Neural progenitor cell (in vitro differentiated cells): Measurements from ENCODE around the gene LARGE1.

ENCODE experiments used
- EZH2 ChIP-seq: fragments of 200-600 bp; sonication (generic); IDR thresholded peaks from 2 replicates; pipeline ENCODE4 v1.6.1; 2017; ENCODE audit warnings: antibody characterized with exemption, mild to moderate bottlenecking, moderate library complexity
- TF ChIP-seq, protein P1 (sequence below): fragments of 200-600 bp; sonication (generic); IDR thresholded peaks from 2 replicates; pipeline ENCODE4 v1.5.1; 2017; ENCODE audit warnings: antibody characterized with exemption, mild to moderate bottlenecking

GRCh38 chr22:33570110-33570509 lies 350.2 kb downstream of the LARGE1 start:
- TF ChIP-seq, protein P1, sequence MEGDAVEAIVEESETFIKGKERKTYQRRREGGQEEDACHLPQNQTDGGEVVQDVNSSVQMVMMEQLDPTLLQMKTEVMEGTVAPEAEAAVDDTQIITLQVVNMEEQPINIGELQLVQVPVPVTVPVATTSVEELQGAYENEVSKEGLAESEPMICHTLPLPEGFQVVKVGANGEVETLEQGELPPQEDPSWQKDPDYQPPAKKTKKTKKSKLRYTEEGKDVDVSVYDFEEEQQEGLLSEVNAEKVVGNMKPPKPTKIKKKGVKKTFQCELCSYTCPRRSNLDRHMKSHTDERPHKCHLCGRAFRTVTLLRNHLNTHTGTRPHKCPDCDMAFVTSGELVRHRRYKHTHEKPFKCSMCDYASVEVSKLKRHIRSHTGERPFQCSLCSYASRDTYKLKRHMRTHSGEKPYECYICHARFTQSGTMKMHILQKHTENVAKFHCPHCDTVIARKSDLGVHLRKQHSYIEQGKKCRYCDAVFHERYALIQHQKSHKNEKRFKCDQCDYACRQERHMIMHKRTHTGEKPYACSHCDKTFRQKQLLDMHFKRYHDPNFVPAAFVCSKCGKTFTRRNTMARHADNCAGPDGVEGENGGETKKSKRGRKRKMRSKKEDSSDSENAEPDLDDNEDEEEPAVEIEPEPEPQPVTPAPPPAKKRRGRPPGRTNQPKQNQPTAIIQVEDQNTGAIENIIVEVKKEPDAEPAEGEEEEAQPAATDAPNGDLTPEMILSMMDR: no peak
- TF ChIP-seq EZH2: no peak
